Stimulated activated CD8-positive, alpha-beta memory T cell treated with anti-CD3 and anti-CD28 coated beads, Interleukin-4, amount 100 ng/mL, for 4 hours (primary cell): ENCODE results near the gene CTNNBL1.

Experiments
- DNase-seq, 2 donors: peaks; one replicate each; pipeline ENCODE4 v3.0.0-alpha.2; 2020; ENCODE audit warnings: low read depth in 2 of 2, low spot score in 1 of 2

The CTNNBL1 gene

GRCh38 chr20:37775200-37775599, 81.4 kb downstream of the CTNNBL1 start:
- DNase-seq = no peak

DNA sequence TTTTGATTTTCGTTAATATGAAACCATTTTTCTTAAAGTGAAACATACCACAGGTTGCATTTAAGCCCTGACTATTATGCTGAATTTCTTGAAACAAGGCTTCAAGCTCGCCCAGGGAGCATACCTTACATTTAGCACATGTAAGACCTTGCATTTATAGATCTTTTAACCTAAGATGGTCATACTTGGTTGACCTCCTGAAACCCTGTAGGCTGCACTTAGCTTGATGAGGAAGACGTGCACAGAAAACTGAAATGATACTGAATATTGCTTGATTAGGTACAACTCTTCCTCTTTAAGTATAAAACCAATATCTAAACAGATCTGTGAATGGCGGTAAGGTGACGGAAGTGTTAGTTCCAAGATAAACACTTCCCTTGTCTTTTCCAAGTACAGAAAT, 82.2 kb downstream of the CTNNBL1 start:
- DNase-seq = no peak

GRCh38 chr20:37776526-37776925, 82.7 kb downstream of the CTNNBL1 start:
- DNase-seq = no peak

DNA sequence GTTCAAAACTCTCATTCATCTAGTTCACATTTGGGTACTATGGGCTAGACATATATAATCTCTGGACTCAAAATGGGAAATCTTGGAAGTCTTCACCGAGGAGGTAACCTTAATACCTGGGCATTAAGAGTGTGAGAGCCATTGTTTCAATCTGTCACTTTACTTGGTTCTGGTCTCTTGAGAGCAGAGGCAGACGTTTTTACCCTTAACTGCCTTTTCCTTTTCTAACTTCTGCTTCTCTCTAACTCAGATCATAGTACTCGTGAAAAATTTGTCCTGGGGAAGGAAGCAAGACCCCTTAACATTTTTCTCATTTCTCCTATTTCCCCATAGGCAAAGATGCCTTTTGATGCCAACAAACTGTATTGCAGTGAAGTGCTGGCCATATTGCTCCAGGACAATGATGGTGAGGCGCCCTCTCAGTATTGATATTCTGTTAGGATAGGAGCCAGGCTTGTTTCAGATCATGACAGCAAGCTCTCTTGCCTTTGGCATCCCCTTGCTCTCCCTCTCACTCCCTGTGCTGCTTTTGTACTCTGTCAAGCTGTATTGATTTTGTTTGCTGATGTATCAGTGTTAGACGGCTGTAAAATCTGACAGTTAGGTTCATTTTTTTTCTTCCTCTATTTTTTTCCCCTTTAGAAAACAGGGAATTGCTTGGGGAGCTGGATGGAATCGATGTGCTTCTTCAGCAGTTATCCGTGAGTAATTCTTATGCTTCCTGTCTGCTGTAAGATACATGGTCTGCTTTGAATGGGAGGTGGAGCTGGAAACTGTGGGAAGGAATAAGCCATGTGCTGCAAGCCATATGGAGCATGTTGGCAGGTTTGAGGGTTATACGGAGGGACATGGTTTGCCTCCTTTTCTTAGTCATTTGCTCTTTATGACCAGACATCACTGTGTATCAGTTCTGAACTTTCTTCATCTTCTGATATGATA, 83.5 kb downstream of the CTNNBL1 start:
- no peak for DNase-seq

DNA sequence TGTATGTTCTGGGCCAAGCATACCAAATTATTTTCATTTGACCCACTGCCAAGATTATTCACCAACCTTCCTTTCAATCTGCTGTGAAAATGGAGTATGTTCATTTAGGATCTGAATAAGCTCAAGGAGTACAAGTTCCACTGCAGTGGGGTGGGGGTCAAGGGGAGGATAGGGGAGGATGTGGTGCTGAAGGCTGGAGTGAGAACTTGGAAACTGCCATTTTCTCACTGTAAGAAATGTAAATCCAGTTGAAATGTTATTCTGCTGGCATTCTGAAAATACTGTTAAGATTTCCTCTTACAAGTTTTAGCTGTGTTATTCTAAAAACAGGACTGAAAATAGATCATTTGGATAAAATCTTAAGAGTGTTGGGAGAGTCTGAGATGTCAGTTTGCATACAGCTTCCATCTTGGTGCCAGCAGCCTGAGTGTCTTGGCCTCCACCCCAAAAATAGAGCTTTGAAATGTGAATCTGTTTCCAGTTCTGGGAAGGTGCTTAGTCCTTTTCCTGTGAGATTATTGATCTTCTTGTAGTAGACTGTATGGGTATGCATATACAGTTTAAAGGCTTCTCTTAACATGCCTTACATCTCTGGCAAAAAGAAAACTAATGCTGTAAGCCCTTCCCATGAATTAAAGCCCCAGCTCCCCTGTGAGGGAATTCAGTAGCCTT, 84.3 kb downstream of the CTNNBL1 start:
- no peak for DNase-seq

DNA sequence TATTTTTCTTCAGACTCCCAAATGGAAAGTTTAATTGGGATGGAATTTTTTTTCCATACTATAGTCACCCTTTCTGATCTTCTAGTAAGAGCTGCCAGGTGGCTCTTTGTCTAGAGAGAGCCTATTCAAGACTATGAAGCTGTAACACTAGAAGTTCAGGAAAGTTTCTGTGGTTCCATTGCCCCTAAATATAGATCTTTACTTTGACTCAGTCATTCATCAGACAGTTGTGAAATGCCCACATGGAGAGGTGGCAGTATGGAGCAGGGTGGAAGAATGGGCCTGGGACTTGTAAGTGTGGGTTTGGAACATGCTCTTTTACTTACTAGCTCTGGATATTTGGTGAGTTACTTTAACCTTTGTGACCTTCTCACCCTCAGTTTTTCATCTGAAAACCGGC, 87.8 kb downstream of the CTNNBL1 start:
- no peak for DNase-seq

DNA sequence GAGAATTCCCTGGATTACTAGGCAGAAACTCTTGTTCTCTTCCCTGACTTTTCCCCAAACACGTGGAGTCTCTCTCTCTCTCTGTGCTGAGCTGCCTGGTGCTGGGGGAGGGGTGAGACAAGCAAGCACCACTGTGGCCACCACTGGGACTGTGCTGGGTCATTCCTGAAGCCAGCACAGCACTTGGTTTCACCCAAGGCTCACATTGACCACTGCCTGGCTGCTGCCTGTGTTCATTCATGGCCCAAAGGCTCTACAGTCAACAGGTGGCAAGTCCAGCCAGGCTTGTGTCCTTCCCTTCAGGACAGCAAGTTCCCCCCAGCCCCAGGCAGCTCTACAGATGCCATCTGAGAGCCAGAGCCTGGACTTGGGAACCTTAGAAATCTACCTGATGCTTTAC, 92.2 kb downstream of the CTNNBL1 start:
- DNase-seq = no peak

- DNase-seq = no peak
Measured at GRCh38 chr20:37789408-37789807, 95.6 kb downstream of the CTNNBL1 start.

DNA sequence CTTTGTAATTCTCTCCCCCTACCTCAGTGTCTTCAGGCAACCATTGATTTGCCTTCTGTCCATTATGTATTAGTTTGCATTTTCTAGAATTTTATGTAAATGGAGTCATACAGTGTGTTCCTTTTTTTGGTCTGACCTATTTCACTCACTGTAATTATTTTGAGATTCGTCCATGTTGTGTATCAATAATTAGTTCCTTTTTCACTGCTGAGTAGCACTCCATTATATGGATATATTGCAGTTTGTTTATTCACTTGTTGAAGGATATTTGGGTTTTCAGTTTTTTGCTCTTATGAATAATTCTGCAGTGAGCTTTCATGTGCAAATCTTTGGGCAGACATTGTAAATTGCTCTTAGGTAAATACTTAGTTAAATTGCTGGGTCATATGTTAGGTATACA, 97.1 kb downstream of the CTNNBL1 start:
- DNase-seq = no peak

GRCh38 chr20:37796121-37796520, 102.3 kb downstream of the CTNNBL1 start:
- no peak for DNase-seq

DNA sequence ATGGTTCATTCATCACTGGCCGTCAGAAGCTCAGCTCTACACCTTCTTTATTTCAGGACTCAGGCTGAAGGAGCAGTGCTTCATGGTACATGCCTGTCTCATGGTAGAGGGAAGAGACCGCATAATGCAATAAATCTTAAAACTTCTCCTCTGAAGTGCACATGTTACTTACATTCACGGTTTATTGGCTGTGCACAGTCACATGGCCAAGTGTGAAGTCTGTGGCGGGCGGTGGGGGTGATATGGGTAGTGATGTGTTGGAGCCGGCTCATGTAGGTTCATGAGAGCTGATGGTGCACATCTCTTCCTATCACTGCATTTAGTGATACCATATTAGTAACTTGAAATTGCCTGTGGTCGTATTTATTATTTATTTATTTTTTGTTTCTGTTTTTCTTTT, 102.9 kb downstream of the CTNNBL1 start:
- DNase-seq = no peak

DNA sequence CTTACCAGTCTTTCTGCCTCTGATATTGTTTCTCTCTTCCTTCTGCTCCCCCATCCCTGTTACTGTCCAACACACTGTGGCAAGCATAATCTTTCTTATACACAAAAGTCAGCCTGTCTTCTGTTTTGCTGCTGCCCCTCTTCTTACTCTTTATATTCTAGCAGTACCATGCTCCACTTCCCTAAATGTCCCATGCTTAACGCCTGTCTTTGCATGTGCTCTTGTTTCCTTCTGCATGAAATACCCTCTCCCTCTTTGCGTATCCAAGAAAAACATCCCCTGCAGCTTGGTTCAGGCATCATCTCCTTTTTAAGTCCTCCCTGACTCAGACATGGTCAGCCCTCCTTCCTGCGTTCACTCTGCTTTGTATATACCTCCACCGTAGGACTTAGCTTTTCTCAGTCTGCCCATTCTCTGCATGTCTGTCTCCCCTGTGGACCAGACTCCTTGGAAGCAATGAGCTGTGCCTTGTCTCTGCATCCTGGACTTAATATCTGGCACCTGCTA, 103.9 kb downstream of the CTNNBL1 start:
- DNase-seq = no peak

DNA sequence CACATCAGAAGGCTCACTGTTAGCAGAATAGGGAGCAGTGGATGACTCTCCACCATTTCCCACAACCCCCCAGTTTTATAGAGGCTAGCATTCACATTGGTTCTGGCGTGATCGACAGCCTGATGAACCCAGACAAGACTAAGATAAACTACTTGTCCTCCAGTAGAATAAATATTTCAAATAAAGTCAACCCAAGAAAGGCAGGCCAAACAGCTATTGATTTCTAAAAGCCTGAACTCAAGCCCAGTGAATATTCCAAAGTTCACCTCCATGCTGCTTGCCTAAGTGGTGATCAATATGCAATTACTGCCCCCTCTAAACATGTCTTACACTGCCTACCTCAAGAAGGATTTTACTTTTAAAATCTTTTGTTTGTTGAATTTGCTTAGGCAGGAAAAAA, 104.5 kb downstream of the CTNNBL1 start:
- no peak for DNase-seq

DNA sequence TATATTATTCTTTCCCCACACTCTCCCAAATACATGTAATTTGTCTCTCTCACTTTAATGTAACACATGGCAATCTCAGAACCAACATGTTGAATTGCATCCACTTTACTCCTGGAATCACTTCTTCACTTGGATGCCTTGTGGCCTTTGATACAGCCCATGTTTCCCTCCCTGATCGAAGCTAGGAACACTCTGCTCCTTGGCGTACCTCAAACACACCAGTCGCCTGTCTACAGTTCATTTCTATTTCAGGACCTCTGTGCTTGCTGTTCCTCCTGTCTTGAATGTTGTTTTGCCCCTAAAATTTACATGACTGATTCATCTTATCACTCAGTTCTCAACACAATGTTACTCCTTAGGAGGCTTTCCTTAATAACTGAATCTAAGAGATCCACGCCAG, 106.8 kb downstream of the CTNNBL1 start:
- no peak for DNase-seq

- no peak for DNase-seq
Measured at GRCh38 chr20:37801921-37802320, 108.1 kb downstream of the CTNNBL1 start.

DNA sequence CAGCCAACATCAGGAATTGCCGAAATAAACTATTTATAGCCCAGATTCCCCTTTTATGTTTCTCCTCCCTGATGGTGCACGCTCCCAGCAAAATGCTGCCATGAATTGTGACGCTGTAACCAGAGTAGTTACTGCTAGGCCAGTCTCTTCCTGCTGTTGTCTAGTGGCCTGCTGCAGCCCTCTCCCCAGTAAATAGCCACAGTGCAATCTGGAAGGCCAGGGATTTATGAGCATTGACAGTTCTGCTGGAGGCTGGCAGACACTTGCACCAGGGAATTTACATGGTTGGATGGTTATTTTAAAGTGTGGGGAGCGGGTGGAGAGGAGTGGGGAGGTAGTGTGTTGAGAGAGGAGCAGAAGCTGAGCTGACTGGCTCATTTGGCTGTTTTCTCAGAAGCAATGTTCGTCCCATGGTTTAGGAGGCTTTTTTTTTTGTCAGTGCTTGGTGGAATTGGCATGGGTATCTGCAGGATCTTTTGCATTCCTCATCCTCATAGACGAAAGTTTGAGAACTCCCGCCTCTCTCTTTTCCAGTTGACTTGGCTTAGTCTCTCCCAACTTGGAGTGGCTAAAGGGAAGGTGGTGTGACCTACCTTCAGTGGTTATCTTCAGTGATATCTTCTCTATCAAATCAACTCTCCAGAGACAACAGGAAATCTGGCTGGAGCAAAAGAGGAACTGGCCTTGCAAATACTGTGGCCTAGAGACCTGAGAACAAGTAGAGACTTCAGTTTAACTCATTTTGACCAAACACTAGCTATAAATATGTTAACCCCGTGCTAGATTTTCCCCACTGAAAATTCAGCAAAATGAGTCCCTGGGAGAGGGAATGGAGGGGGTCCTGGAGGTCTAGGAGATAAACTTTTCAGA, 109.8 kb downstream of the CTNNBL1 start:
- DNase-seq = no peak

GRCh38 chr20:37804584-37805566, 111.0 kb downstream of the CTNNBL1 start:
- DNase-seq = no peak

- no peak for DNase-seq
Measured at GRCh38 chr20:37807471-37808232, 113.8 kb downstream of the CTNNBL1 start.
